ENCODE measurements around the gene TUBB4B. TPM values are rescaled to one million over a fixed set of nuclear protein-coding genes. Genes with fewer than 3 reads are reported as not detected.

The TUBB4B gene
- total and polyA plus RNA-seq, 2 experiments from 2014 or later, result 334 to 389 TPM

GRCh38 chr9:137255448-137256114 is 14.5 kb downstream of the TUBB4B start (continued):
- TF ChIP-seq CTCF (conservative IDR thresholded peaks at IDR 0.05; ENCODE audit: low read depth in 2 of 2), result no peak

- peak overlapping the region; percentile 94 for H3K4me2 ChIP-seq
- Mint-ChIP-seq H3K36me3 (ENCODE audit: low read depth) (peaks cover 19% of the 10 kb centered on the region; the same call in 2 of the 3 replicates), H3K9me3 (no peaks in the 10 kb centered on the region; the same call in 2 of the 3 replicates), H3K4me3 (peak overlapping the region; percentile 89), H3K27ac (no peak overlapping the region), H3K27me3 (ENCODE audit: insufficient read depth, low read depth, poor library complexity) (peaks cover 16% of the 10 kb centered on the region), H3K4me1 (peaks cover 6% of the 10 kb centered on the region)
- H4K20me1 ChIP-seq (replicated peaks; ENCODE audit: insufficient read depth), result no peaks in the 10 kb centered on the region; the same call in 1 of the 2 replicates
- H3K9me2 ChIP-seq (ENCODE audit: insufficient read depth), result no peaks in the 10 kb centered on the region
- H3K27me3 ChIP-seq (ENCODE audit: insufficient read depth), result peaks cover 4% of the 10 kb centered on the region; the same call in 1 of the 2 replicates
- ATAC-seq (no peak), DNase-seq (ENCODE audit: low spot score) (no peak)
- H3K4me1 ChIP-seq (ENCODE audit: insufficient read depth), result peaks cover 13% of the 10 kb centered on the region; the same call in 1 of the 2 replicates
- peaks cover 9% of the 10 kb centered on the region for H3K36me3 ChIP-seq (ENCODE audit: insufficient read depth)
- H3K4me3 ChIP-seq, result peak overlapping the region; percentile 96
- peaks cover 24% of the 10 kb centered on the region for H3K79me2 ChIP-seq (replicated peaks; ENCODE audit: insufficient read depth)
- no peak overlapping the region for H2AFZ ChIP-seq
- H3F3A ChIP-seq (replicated peaks; ENCODE audit: low read depth), result peaks cover 14% of the 10 kb centered on the region
- H3K27ac ChIP-seq (ENCODE audit: low read depth), result no peak overlapping the region
- TF ChIP-seq NANOG (IDR thresholded peaks at IDR 0.05; ENCODE audit: borderline replicate concordance) (no peak), CREB1 (CRISPR knock-in tag; IDR thresholded peaks at IDR 0.05; ENCODE audit: low read depth) (no peak), CTCF (conservative IDR thresholded peaks at IDR 0.05; ENCODE audit: low read depth in 2 of 2) (no peak), EZH2phosphoT487 (IDR thresholded peaks at IDR 0.05; ENCODE audit: unreplicated experiment) (no peak), POLR2AphosphoS5 (IDR thresholded peaks at IDR 0.05; ENCODE audit: low read depth) (no peak), JUNB (IDR thresholded peaks at IDR 0.05; ENCODE audit: unreplicated experiment) (no peak), STAT1 (IDR thresholded peaks at IDR 0.05; ENCODE audit: unreplicated experiment) (no peak), ZNF331 (CRISPR knock-in tag; IDR thresholded peaks at IDR 0.05; ENCODE audit: low read depth) (no peak), ZNF114 (CRISPR knock-in tag; IDR thresholded peaks at IDR 0.05) (no peak), EZH2 (IDR thresholded peaks at IDR 0.05; ENCODE audit: low read depth, unreplicated experiment) (no peak), ETS1 (IDR thresholded peaks at IDR 0.05) (no peak), ZNF462 (CRISPR knock-in tag; IDR thresholded peaks at IDR 0.05) (no peak)
Measured at GRCh38 chr9:137256362-137256761, 15.3 kb downstream of the TUBB4B start.

Measured in GM23338 (cell line).